GM12878 (cell line): Measurements from ENCODE around the gene SCARB2. TPM values are rescaled to one million over a fixed set of nuclear protein-coding genes. Genes with fewer than 3 reads are reported as not detected.
A peak's percentile ranks its signal among the peaks of the same experiment; 100 is the strongest.

Source experiments
- ATF2 ChIP-seq: IDR thresholded peaks from 2 replicates; pipeline ENCODE4 v1.6.1; 2012; ENCODE audit warnings: low read length, inconsistent platforms
- BHLHE40 ChIP-seq, 2 experiments: fragments of 450-650 bp in 1 of 2; IDR thresholded peaks; 2 replicates each; pipeline ENCODE4 v1.6.1; 2011 to 2017; ENCODE audit warnings: low read depth in 2 of 2, borderline replicate concordance in 1 of 2, improper control_type of control experiment in 1 of 2, low read length in 1 of 2, mild to moderate bottlenecking in 1 of 2
- CHD2 ChIP-seq: IDR thresholded peaks from 2 replicates; pipeline ENCODE4 v1.6.1; 2011; ENCODE audit warnings: low read depth, low read length, improper control_type of control experiment, borderline replicate concordance
- CREM ChIP-seq: IDR thresholded peaks from 2 replicates; pipeline ENCODE4 v1.6.1; 2014; ENCODE audit warnings: antibody characterized with exemption, low read depth
- ESRRA ChIP-seq: IDR thresholded peaks from 2 replicates; pipeline ENCODE4 v1.6.1; 2012; ENCODE audit warnings: mild to moderate bottlenecking, low read length, improper control_type of control experiment
- HCFC1 ChIP-seq: fragments of 150-350 bp; IDR thresholded peaks from 2 replicates; pipeline ENCODE4 v1.6.1; 2014; ENCODE audit warnings: low read length
- IKZF1 ChIP-seq: fragments of 450-650 bp; conservative IDR thresholded peaks from 2 replicates; pipeline ENCODE4 v1.6.1; 2017; ENCODE audit warnings: antibody characterized with exemption, mild to moderate bottlenecking
- MEF2A ChIP-seq: IDR thresholded peaks from 2 replicates; pipeline ENCODE4 v1.6.1; 2011; ENCODE audit warnings: low read depth, mild to moderate bottlenecking, low read length, moderate library complexity; ENCODE audit not compliant: insufficient read depth
- PAX5 ChIP-seq: IDR thresholded peaks from 2 replicates; pipeline ENCODE4 v1.6.1; 2011; ENCODE audit warnings: low read depth, low read length, borderline replicate concordance
- PBX3 ChIP-seq: IDR thresholded peaks from 2 replicates; pipeline ENCODE4 v1.6.1; 2011; ENCODE audit warnings: mild to moderate bottlenecking, low read depth, low read length, moderate library complexity; ENCODE audit not compliant: insufficient replicate concordance
- polyA plus RNA-seq, 11 experiments: library from polyadenylated mRNA; depleted of rRNA in 4 of 11; unstranded in 6 of 11; stranded (reverse) in 5 of 11; fragments of >200 nt; fragmentation: Nextera tagmentation in 4 of 11; fragmentation: Illumina TruSeq in 1 of 11; extraction: Ambion mirVana in 4 of 11; extraction: Trizol in 1 of 11; gene quantifications; 1 replicate in 1 of 11; 2 replicates in 10 of 11; pipeline versions ENCODE4 v1.2.1 to v1.2.3, GENCODE V29; 2011 to 2016; ENCODE audit warnings: inconsistent platforms in 2 of 11, missing spikeins in 2 of 11, low read depth in 1 of 11
- total RNA-seq, 4 experiments: library from RNA; depleted of rRNA in 3 of 4; stranded (reverse); fragments of >200 nt in 3 of 4; fragmentation: Illumina TruSeq in 1 of 4; extraction: Trizol in 1 of 4; gene quantifications; 2 replicates each; pipeline versions ENCODE4 v1.2.1 to v1.2.3, GENCODE V29; 2013 to 2021

The SCARB2 gene
- total and polyA plus RNA-seq, 10 of the 15 experiments (the other 5 are each of a cell fraction or from before 2014, with no cell fraction given) = 2.1 to 11.7 (median 9.5) TPM

DNA sequence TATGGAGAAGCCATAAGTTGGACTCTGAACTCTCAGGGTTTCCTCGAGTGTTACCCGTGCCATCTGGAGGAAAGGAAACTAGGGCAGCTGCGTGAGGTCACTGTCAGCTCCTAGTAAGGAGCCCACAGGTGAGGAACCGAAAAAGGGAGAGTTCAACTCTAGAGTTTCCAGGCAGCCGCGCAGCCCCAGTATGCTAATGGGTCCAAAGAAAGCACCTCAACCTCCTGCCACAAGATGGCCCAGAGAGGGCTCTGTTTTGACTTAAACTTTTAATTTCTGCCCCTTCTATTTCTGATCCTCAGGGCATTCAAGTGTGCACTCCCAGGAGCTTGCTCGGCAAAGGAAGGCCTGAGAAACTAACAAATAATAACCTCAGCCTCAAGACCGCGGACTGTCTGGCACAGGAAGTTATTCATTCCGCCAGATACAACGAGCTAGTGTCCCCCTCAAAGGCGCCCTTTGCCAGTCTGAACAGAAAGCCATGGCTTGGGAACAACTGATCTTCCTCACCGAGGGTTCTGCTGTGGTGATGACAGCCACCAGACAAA is 13.9 kb downstream of the SCARB2 start (continued):
- TF ChIP-seq MEF2A (peak; percentile 84), ATF2 (peak; percentile 89), HCFC1 (no peak), ESRRA (no peak), CHD2 (peak; percentile 48; the same call in 1 of the 2 replicates), IKZF1 (peak; percentile 98), PBX3 (peak; percentile 74), CREM (peak; percentile 86), BHLHE40 (IDR thresholded peaks at IDR 0.05; ENCODE audit: borderline replicate concordance in 1 of 2, low read depth in 2 of 2, low read length in 1 of 2) (peak; percentile 93 to 95), PAX5 (peak; percentile 90)
